Erythroblast (primary cell): ENCODE data around the gene NOSTRIN.

Experiments used
- GATA1 ChIP-seq: IDR thresholded peaks from 2 replicates; pipeline ENCODE4 v1.6.1; 2011; ENCODE audit warnings: low read depth, mild to moderate bottlenecking, control low read depth, low read length, moderate library complexity
- POLR2A ChIP-seq: IDR thresholded peaks from 2 replicates; pipeline ENCODE4 v1.6.1; 2011; ENCODE audit warnings: mild to moderate bottlenecking, low read length

DNA sequence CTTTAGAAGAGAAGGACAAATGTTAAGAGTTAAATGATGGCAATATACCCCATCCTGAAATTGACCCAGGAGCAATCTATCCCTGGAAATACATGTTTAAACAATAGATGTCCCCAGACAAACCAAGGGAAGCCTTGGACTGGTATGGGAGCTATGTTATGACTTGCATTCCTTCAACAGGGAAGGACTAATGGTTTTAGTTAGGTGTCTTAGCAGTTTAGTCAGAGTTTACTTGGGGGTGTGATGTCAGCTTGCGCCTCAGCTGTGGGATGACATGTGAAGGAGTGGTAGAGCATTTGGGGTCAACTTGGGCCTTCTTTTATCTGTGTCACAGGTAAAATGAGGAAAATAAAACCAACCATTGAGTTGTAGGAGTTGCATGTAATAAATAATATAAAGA is 51.0 kb downstream of the NOSTRIN start:
- TF ChIP-seq POLR2A: no peak
- no peak for TF ChIP-seq GATA1
